Ishikawa (cell line): ENCODE results near the gene SYNPR.

ENCODE experiments used
- CEBPB ChIP-seq: IDR thresholded peaks from 2 replicates; pipeline ENCODE4 v1.6.1; 2012
- RAD21 ChIP-seq: IDR thresholded peaks from 2 replicates; pipeline ENCODE4 v1.6.1; 2012; ENCODE audit warnings: low read depth
- TEAD4 ChIP-seq: IDR thresholded peaks from 2 replicates; pipeline ENCODE4 v1.6.1; 2012
- ZBTB7A ChIP-seq: IDR thresholded peaks from 2 replicates; pipeline ENCODE4 v1.6.1; 2012; ENCODE audit warnings: low read depth
- TF ChIP-seq, protein P1 (sequence below): IDR thresholded peaks from 2 replicates; pipeline ENCODE4 v1.6.1; 2012; ENCODE audit warnings: low read depth, mild to moderate bottlenecking
- TF ChIP-seq, protein P2 (sequence below): IDR thresholded peaks from 2 replicates; pipeline ENCODE4 v1.6.1; 2012

DNA sequence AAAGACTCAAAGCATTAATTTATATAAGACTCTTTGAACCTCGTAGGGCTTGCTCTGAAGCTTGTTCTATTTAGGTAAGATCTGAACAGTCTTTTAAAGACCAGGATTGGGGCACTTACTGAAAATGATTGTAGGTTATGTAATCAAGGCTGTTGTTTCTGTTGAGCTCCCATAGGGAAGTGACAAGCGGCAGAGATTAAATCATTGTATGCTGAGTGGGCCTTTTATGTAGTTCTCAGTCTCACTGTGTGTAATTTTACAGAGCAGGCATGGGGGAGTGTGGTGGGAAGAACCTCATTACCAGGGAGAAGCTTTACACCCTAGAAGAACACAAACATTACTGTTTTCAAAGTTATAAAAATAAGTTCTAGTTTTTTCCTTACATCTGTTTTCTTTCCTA is 214.4 kb downstream of the SYNPR start:
- TF ChIP-seq ZBTB7A, result no peak
- no peak for TF ChIP-seq TEAD4
- TF ChIP-seq, protein P1, sequence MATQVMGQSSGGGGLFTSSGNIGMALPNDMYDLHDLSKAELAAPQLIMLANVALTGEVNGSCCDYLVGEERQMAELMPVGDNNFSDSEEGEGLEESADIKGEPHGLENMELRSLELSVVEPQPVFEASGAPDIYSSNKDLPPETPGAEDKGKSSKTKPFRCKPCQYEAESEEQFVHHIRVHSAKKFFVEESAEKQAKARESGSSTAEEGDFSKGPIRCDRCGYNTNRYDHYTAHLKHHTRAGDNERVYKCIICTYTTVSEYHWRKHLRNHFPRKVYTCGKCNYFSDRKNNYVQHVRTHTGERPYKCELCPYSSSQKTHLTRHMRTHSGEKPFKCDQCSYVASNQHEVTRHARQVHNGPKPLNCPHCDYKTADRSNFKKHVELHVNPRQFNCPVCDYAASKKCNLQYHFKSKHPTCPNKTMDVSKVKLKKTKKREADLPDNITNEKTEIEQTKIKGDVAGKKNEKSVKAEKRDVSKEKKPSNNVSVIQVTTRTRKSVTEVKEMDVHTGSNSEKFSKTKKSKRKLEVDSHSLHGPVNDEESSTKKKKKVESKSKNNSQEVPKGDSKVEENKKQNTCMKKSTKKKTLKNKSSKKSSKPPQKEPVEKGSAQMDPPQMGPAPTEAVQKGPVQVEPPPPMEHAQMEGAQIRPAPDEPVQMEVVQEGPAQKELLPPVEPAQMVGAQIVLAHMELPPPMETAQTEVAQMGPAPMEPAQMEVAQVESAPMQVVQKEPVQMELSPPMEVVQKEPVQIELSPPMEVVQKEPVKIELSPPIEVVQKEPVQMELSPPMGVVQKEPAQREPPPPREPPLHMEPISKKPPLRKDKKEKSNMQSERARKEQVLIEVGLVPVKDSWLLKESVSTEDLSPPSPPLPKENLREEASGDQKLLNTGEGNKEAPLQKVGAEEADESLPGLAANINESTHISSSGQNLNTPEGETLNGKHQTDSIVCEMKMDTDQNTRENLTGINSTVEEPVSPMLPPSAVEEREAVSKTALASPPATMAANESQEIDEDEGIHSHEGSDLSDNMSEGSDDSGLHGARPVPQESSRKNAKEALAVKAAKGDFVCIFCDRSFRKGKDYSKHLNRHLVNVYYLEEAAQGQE, result no peak
- no peak for TF ChIP-seq RAD21
- TF ChIP-seq, protein P2, sequence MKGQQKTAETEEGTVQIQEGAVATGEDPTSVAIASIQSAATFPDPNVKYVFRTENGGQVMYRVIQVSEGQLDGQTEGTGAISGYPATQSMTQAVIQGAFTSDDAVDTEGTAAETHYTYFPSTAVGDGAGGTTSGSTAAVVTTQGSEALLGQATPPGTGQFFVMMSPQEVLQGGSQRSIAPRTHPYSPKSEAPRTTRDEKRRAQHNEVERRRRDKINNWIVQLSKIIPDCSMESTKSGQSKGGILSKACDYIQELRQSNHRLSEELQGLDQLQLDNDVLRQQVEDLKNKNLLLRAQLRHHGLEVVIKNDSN, result no peak
- TF ChIP-seq CEBPB, result no peak
